ENCODE results near the gene HRH2. TPM values are rescaled to one million over a fixed set of nuclear protein-coding genes. Genes with fewer than 3 reads are reported as not detected.

HRH2 gene
- total RNA-seq, 1 donor from 2014 or later: 2.9 TPM

DNA sequence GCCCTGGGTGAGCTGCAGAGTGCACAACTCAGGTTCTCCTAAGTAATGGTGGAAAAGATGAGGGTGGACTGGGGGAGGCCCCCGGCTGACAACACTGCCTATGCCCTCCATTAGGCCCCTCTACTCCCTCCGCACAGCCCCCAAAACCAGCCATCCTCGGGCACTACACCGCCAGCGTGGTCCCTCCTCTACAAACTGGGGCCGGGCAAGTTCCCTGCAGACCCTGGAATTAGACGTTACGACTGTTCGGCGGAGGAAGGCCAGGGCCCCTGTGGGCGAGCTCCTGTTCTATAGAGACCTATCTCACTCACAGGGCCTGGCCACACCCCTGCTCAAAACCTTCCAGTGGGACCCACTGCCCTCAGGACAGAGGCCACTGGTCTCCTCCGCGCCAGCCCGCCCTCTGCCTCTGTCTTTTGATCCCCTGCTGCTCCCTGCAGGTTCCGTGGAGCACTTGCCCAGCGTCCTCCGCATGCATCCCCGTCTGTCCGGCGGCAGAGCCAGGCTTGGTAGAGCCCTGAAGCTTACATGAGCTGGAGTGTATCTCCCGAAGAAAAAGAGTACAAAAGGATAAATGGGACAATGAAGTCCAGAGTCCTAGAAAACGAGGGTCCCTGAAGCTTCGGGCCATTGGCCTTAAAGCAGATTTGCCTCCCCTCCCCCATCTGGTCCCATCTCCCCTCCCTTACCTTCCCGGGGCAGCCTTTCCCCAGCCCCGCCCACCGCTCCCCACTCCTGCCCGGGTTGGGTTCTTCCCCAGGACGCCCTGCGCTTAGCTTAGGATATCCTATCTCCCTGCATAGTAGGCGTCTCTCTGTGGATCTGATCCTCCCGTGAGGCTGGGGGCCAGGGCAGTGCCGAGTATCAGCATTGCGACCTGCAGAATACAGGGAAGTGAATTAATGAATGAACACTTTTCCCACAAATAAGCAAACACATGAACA is 71.3 kb downstream of the HRH2 start:
- no peak overlapping the region for H3K27ac Mint-ChIP-seq

GRCh38 chr5:175729829-175730277 is 72.0 kb downstream of the HRH2 start:
- TF ChIP-seq CTCF (conservative IDR thresholded peaks at IDR 0.05): peak; percentile 98
- Mint-ChIP-seq H3K27me3 (peaks cover 30% of the 10 kb centered on the region), H3K9me3 (no peaks in the 10 kb centered on the region), H3K4me3 (peak overlapping the region; percentile 69), H3K36me3 (no peaks in the 10 kb centered on the region), H3K4me1 (ENCODE audit: unreplicated experiment) (peaks cover under 1% of the 10 kb centered on the region), H3K27ac (no peak overlapping the region)
- DNase-seq (ENCODE audit: extremely low spot score, unreplicated experiment): peak; percentile 96

More for the DNA sequence above, 71.3 kb downstream of the HRH2 start:
- Mint-ChIP-seq H3K9me3 (no peaks in the 10 kb centered on the region), H3K4me1 (ENCODE audit: unreplicated experiment) (peaks cover 7% of the 10 kb centered on the region), H3K36me3 (no peaks in the 10 kb centered on the region), H3K27me3 (peaks cover 30% of the 10 kb centered on the region), H3K4me3 (peak overlapping the region; percentile 69)
- no peak for DNase-seq (ENCODE audit: extremely low spot score, unreplicated experiment)
- no peak for TF ChIP-seq CTCF (conservative IDR thresholded peaks at IDR 0.05)

- H3K27me3 Mint-ChIP-seq: peaks cover 30% of the 10 kb centered on the region
- TF ChIP-seq CTCF (conservative IDR thresholded peaks at IDR 0.05): no peak
- no peak for DNase-seq (ENCODE audit: extremely low spot score, unreplicated experiment)
- no peaks in the 10 kb centered on the region for H3K9me3 Mint-ChIP-seq
- H3K36me3 Mint-ChIP-seq: no peaks in the 10 kb centered on the region
- H3K27ac Mint-ChIP-seq: no peak overlapping the region
- H3K4me3 Mint-ChIP-seq: no peak overlapping the region
- no peaks in the 10 kb centered on the region for H3K4me1 Mint-ChIP-seq (ENCODE audit: unreplicated experiment)
Measured at GRCh38 chr5:175731172-175731571, 73.3 kb downstream of the HRH2 start.

GRCh38 chr5:175731756-175732465 is 74.0 kb downstream of the HRH2 start:
- H3K27ac Mint-ChIP-seq: no peak overlapping the region
- no peak for TF ChIP-seq CTCF (conservative IDR thresholded peaks at IDR 0.05)
- no peak overlapping the region for H3K4me3 Mint-ChIP-seq
- H3K27me3 Mint-ChIP-seq: peaks cover 29% of the 10 kb centered on the region
- no peaks in the 10 kb centered on the region for H3K36me3 Mint-ChIP-seq
- no peaks in the 10 kb centered on the region for H3K9me3 Mint-ChIP-seq
- DNase-seq (ENCODE audit: extremely low spot score, unreplicated experiment): no peak
- no peaks in the 10 kb centered on the region for H3K4me1 Mint-ChIP-seq (ENCODE audit: unreplicated experiment)

DNA sequence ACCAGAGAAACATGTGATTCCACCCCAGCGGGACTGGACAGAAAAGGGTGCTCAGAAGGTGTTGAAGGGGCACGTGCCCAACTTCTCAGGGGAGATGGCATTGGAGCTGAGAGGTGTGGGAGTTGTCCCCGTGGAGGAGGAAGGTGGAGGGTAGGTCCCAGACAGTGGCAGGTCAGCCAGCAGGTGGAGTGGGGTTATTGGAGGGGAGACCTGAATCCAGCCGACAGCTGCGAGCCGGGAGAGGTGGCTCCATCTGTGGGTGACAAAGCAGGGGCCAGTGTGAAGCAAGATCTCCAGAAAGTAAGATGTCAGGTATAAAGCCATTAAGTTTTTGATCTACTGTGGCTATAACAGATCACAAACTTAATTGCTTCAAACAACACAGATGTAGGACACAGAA is 75.1 kb downstream of the HRH2 start:
- Mint-ChIP-seq H3K4me3 (no peak overlapping the region), H3K9me3 (no peaks in the 10 kb centered on the region), H3K4me1 (ENCODE audit: unreplicated experiment) (no peaks in the 10 kb centered on the region), H3K27me3 (peaks cover 30% of the 10 kb centered on the region), H3K27ac (no peak overlapping the region), H3K36me3 (no peaks in the 10 kb centered on the region)
- no peak for DNase-seq (ENCODE audit: extremely low spot score, unreplicated experiment)
- no peak for TF ChIP-seq CTCF (conservative IDR thresholded peaks at IDR 0.05)
